Omental fat pad (tissue), 4 donors: ENCODE data around the gene MRPS7. TPM values are rescaled to one million over a fixed set of nuclear protein-coding genes. Genes with fewer than 3 reads are reported as not detected.
A peak's percentile ranks its signal among the peaks of the same experiment; 100 is the strongest.

Experiments
- ATAC-seq: fragments of 150-250 bp; one replicate; pipeline ENCODE4 v1.9.1; 2016; ENCODE audit warnings: mild to moderate bottlenecking, moderate library complexity; ENCODE audit not compliant: low FRiP score
- DNase-seq: peaks from one replicate; pipeline ENCODE4 v3.0.0-alpha.2; 2019; ENCODE audit warnings: low spot score
- CTCF ChIP-seq, 3 donors: fragments of 450-650 bp; IDR thresholded peaks; one replicate each; pipeline ENCODE4 v1.5.1; 2016 to 2017; ENCODE audit warnings: antibody characterized with exemption in 3 of 3, mild to moderate bottlenecking in 3 of 3, moderate library complexity in 2 of 3
- total RNA-seq, 4 donors: library from RNA; depleted of rRNA; stranded (reverse); fragments of >200 nt; gene quantifications; one replicate each; pipeline ENCODE4 v1.1.0, GENCODE V29; 2016

MRPS7 gene
- total RNA-seq, 4 donors from 2014 or later, result 27.1 to 48.3 (median 38.4) TPM

- no peak for DNase-seq
- TF ChIP-seq CTCF (IDR thresholded peaks at IDR 0.05), result no peak
- no peak for ATAC-seq
These were observed 4.9 kb downstream of the MRPS7 start for GRCh38 chr17:75266316-75267152.

- no peak for TF ChIP-seq CTCF (IDR thresholded peaks at IDR 0.05)
- no peak for DNase-seq
- no peak for ATAC-seq
These were observed 5.4 kb downstream of the MRPS7 start for GRCh38 chr17:75267153-75267410.

- no peak for TF ChIP-seq CTCF (IDR thresholded peaks at IDR 0.05)
- DNase-seq (no peak), ATAC-seq (no peak)
These were observed 5.9 kb downstream of the MRPS7 start for GRCh38 chr17:75267411-75268232.

GRCh38 chr17:75269844-75270217 is 8.2 kb downstream of the MRPS7 start:
- ATAC-seq (no peak), DNase-seq (no peak)
- no peak for TF ChIP-seq CTCF (IDR thresholded peaks at IDR 0.05)

GRCh38 chr17:75270218-75270965 is 8.7 kb downstream of the MRPS7 start:
- no peak for TF ChIP-seq CTCF (IDR thresholded peaks at IDR 0.05)
- peak; percentile 46 for DNase-seq
- peak; percentile 79 for ATAC-seq

GRCh38 chr17:75270966-75271232 is 9.2 kb downstream of the MRPS7 start, which contains the start of gene MIF4GD:
TSS of gene MIF4GD (minus strand) at chr17:75271231. CDS start at chr17:75270195, 1,036 bp downstream.
- no peak for ATAC-seq

More at GRCh38 chr17:75270966-75271232, 9.2 kb downstream of the MRPS7 start, which contains the start of gene MIF4GD:
- no peak for DNase-seq
- TF ChIP-seq CTCF (IDR thresholded peaks at IDR 0.05), result no peak
